ENCODE measurements around the gene C6orf141. TPM values are rescaled to one million over a fixed set of nuclear protein-coding genes. Genes with fewer than 3 reads are reported as not detected.
A peak's percentile ranks its signal among the peaks of the same experiment; 100 is the strongest.

Gene C6orf141
- total RNA-seq, 1 donor from 2014 or later = 6.5 TPM

DNA sequence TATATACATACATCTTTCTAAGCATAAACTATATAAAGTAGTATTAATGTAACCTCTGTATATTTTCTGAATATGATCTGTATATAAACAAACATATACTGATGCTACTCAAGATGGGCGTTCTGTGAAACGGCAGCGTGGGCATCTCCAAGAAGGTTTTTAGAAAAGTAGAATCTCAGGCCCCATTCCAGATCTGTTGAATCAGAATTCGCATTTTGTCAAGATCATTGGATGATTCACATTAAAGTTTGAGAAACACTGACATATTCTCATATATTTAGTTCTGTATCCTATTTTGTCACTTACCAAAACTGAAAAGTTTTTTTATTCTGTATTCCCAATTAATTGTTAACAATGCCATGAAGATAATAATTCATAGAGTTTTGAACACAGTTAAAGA, 5.5 kb downstream of the C6orf141 start:
- TF ChIP-seq, protein P1, sequence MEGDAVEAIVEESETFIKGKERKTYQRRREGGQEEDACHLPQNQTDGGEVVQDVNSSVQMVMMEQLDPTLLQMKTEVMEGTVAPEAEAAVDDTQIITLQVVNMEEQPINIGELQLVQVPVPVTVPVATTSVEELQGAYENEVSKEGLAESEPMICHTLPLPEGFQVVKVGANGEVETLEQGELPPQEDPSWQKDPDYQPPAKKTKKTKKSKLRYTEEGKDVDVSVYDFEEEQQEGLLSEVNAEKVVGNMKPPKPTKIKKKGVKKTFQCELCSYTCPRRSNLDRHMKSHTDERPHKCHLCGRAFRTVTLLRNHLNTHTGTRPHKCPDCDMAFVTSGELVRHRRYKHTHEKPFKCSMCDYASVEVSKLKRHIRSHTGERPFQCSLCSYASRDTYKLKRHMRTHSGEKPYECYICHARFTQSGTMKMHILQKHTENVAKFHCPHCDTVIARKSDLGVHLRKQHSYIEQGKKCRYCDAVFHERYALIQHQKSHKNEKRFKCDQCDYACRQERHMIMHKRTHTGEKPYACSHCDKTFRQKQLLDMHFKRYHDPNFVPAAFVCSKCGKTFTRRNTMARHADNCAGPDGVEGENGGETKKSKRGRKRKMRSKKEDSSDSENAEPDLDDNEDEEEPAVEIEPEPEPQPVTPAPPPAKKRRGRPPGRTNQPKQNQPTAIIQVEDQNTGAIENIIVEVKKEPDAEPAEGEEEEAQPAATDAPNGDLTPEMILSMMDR (IDR thresholded peaks at IDR 0.05; ENCODE audit: insufficient read depth, low read length, poor library complexity, severe bottlenecking) = no peak
- DNase-seq (ENCODE audit: low read depth) = no peak
- no peak overlapping the region for H3K4me3 ChIP-seq (ENCODE audit: low read depth, low read length)

DNA sequence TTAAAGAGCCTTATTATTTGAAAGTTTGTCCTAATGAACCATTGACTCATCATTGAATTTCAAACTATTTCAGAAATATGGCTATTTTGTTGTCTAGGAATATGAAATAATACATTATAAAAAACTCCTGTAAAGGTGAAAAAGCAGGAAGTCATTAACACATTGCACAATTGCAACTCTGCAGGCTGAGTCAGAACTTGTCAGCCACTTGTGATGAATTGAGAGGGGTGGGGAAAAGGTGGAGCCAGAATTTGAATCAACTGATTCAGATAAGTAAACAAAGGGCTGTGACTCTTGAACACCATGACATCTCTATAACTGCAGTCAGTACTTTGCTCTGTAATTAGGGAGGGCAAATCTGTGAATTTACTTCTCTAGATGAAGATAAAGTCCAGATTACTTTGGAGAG, 6.0 kb downstream of the C6orf141 start:
- TF ChIP-seq, protein P1 (IDR thresholded peaks at IDR 0.05; ENCODE audit: insufficient read depth, low read length, poor library complexity, severe bottlenecking) = no peak
- DNase-seq (ENCODE audit: low read depth) = peak; percentile 85
- H3K4me3 ChIP-seq (ENCODE audit: low read depth, low read length) = no peak overlapping the region
- no peaks in the 10 kb centered on the region for H3K27me3 ChIP-seq (ENCODE audit: control insufficient read depth, insufficient read depth, low read length)
- H3K36me3 ChIP-seq (ENCODE audit: control insufficient read depth, insufficient read depth, low read length) = no peaks in the 10 kb centered on the region

More for the DNA sequence above, 5.5 kb downstream of the C6orf141 start:
- no peaks in the 10 kb centered on the region for H3K27me3 ChIP-seq (ENCODE audit: control insufficient read depth, insufficient read depth, low read length)
- no peaks in the 10 kb centered on the region for H3K36me3 ChIP-seq (ENCODE audit: control insufficient read depth, insufficient read depth, low read length)

DNA sequence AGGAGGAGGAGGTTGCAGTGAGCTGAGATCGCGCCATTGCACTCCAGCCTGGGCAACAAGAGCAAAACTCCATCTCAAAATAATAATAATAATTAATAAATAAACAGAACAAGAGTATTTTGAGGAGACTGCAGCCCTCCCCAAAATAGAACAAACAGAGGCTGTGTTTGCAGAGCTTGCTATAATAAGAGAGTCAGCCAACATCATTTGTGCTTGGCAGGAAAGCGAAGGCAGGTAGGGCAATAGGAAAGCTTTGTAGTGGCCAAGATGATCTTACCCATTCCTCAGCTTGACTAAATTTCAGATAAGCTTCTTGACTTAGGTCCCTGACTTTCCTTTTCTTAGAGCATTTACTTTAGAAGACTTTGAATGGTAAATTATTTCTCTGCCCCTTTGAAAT, 6.7 kb downstream of the C6orf141 start:
- Histone ChIP-seq H3K36me3 (ENCODE audit: control insufficient read depth, insufficient read depth, low read length) (no peaks in the 10 kb centered on the region), H3K27me3 (ENCODE audit: control insufficient read depth, insufficient read depth, low read length) (no peaks in the 10 kb centered on the region), H3K4me3 (ENCODE audit: low read depth, low read length) (no peak overlapping the region)
- TF ChIP-seq, protein P1 (IDR thresholded peaks at IDR 0.05; ENCODE audit: insufficient read depth, low read length, poor library complexity, severe bottlenecking) = no peak
- no peak for DNase-seq (ENCODE audit: low read depth)

DNA sequence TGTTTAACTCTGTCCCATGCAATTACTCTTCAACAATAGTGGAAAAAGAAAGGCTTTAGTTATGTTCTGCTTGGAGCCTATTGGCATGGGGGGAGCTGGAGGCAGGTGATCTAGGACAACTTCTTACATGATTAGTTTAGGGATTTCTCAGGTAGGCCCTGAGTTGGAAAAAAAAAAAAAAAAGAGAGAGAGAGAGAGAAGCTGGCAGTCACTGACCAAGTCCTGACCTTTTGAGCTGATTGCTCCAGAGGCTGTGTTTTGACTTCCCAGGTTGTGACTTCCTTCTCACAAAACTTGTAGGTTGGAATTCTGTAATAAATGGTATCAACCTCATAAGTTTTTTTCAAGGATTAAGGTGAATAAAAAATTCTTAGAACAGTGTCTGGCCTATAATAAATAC, 7.8 kb downstream of the C6orf141 start:
- DNase-seq (ENCODE audit: low read depth) = no peak
- TF ChIP-seq, protein P1 (IDR thresholded peaks at IDR 0.05; ENCODE audit: insufficient read depth, low read length, poor library complexity, severe bottlenecking) = no peak
- no peaks in the 10 kb centered on the region for H3K36me3 ChIP-seq (ENCODE audit: control insufficient read depth, insufficient read depth, low read length)

DNA sequence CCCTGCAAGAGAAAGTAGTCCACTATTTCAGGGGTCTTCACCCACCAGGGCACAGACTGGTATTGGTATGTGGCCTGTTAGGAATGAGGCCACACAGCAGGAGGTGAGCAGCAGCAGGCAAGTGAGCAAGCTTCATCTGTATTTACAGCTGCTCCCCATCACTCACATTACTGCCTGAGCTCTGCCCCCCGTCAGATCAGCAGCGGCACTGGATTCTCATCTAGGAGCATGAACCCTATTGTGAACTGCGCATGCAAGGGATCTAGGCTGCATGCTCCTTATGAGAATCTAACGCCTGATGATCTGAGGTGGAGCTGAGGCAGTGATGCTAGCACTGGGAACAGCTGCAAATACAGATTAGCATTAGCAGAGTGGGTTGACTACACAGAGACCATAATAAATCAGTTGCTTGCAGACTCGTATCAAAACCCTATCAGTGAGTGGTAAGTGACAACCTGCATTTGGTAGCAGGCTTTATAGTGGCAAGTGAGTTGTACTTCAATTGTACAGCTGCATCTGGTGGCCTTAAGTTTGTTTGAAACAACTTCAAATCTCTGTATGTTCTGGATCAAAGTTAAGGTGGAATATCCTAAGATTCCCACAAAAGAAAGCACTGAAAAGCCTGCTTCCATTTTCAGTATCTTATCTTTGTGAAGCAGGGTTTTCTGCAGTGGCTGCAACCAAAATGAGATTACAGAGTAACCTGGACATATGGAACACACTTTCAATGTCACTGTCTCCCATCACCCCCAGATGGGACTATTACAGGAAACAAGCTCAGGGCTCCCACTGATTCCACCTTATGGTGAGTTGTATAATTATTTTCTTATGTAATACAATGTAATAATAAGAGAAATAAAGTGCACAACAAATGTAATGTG, 12.8 kb downstream of the C6orf141 start:
- H3K36me3 ChIP-seq (ENCODE audit: control insufficient read depth, insufficient read depth, low read length) = no peaks in the 10 kb centered on the region
- TF ChIP-seq, protein P1 (IDR thresholded peaks at IDR 0.05; ENCODE audit: insufficient read depth, low read length, poor library complexity, severe bottlenecking) = no peak
- no peak for DNase-seq (ENCODE audit: low read depth)
- H3K4me3 ChIP-seq (ENCODE audit: low read depth, low read length) = no peak overlapping the region
- no peaks in the 10 kb centered on the region for H3K27me3 ChIP-seq (ENCODE audit: control insufficient read depth, insufficient read depth, low read length)

More for the DNA sequence above, 7.8 kb downstream of the C6orf141 start:
- Histone ChIP-seq H3K4me3 (ENCODE audit: low read depth, low read length) (no peak overlapping the region), H3K27me3 (ENCODE audit: control insufficient read depth, insufficient read depth, low read length) (no peaks in the 10 kb centered on the region)
